ENCODE results near the gene MRPL20.
A peak's percentile ranks its signal among the peaks of the same experiment; 100 is the strongest.
"Not testable (repeated sequence)": the region's sequence is repeated elsewhere in the genome, so short reads cannot be mapped to it uniquely, and the experiment has no call there.

The MRPL20 gene

GRCh38 chr1:1403653-1404052, 3.4 kb downstream of the MRPL20 start:
- no peak for DNase-seq

GRCh38 chr1:1402901-1403392, 4.1 kb downstream of the MRPL20 start:
- DNase-seq: not testable (repeated sequence)

GRCh38 chr1:1402072-1402900, 4.8 kb downstream of the MRPL20 start:
- no peak for DNase-seq

- DNase-seq: no peak
Observed at GRCh38 chr1:1401457-1402010, 5.6 kb downstream of the MRPL20 start.

- no peak for DNase-seq
Observed at GRCh38 chr1:1400576-1401456, 6.3 kb downstream of the MRPL20 start.

- DNase-seq: no peak
Observed at GRCh38 chr1:1399872-1400575, 7.1 kb downstream of the MRPL20 start.

- peak; percentile 97 to 99 (median 98) for DNase-seq
Observed at GRCh38 chr1:1399187-1399871, 7.8 kb downstream of the MRPL20 start, which contains the start of gene CCNL2. Gene CCNL2 (minus strand): TSS chr1:1399335. CDS start chr1:1399306, 29 bp downstream.

GRCh38 chr1:1398677-1399186, 8.4 kb downstream of the MRPL20 start:
- DNase-seq: no peak

- DNase-seq: no peak
Observed at GRCh38 chr1:1397839-1398523, 9.1 kb downstream of the MRPL20 start.

GRCh38 chr1:1395166-1395565, 11.9 kb downstream of the MRPL20 start:
- no peak for DNase-seq

GRCh38 chr1:1394116-1394515, 13.0 kb downstream of the MRPL20 start:
- no peak for DNase-seq

- no peak for DNase-seq
Observed at GRCh38 chr1:1393428-1393827, 13.7 kb downstream of the MRPL20 start.

GRCh38 chr1:1393014-1393413, 14.1 kb downstream of the MRPL20 start:
- DNase-seq: no peak

- DNase-seq: no peak
Observed at GRCh38 chr1:1391225-1391624, 15.9 kb downstream of the MRPL20 start.

GRCh38 chr1:1390675-1391074, 16.4 kb downstream of the MRPL20 start:
- DNase-seq: no peak

GRCh38 chr1:1388078-1388472, 19.0 kb downstream of the MRPL20 start:
- DNase-seq: no peak

- DNase-seq: no peak
Observed at GRCh38 chr1:1387098-1388077, 19.7 kb downstream of the MRPL20 start.

GRCh38 chr1:1385931-1386330, 21.2 kb downstream of the MRPL20 start:
- no peak for DNase-seq

GRCh38 chr1:1385339-1385738, 21.8 kb downstream of the MRPL20 start:
- not testable (repeated sequence) for DNase-seq

- DNase-seq: no peak
Observed at GRCh38 chr1:1381294-1381693, 25.8 kb downstream of the MRPL20 start.
